Stomach (tissue), 4 donors: ENCODE measurements around the gene PDZD11.

Experiments used
- POLR2AphosphoS5 ChIP-seq, 3 donors: sonication (generic); formaldehyde crosslinking; IDR thresholded peaks; one replicate each; pipeline ENCODE4 v1.6.1; 2016; ENCODE audit warnings: antibody characterized with exemption in 3 of 3
- TF ChIP-seq, protein P1 (sequence below), 7 experiments: fragments of 450-650 bp in 4 of 7; fragments of 200-600 bp in 3 of 7; sonication (generic) in 3 of 7; IDR thresholded peaks; one replicate each; pipeline ENCODE4 v1.5.1; 2016 to 2019; ENCODE audit warnings: antibody characterized with exemption in 7 of 7, control low read depth in 2 of 7, mild to moderate bottlenecking in 1 of 7

DNA sequence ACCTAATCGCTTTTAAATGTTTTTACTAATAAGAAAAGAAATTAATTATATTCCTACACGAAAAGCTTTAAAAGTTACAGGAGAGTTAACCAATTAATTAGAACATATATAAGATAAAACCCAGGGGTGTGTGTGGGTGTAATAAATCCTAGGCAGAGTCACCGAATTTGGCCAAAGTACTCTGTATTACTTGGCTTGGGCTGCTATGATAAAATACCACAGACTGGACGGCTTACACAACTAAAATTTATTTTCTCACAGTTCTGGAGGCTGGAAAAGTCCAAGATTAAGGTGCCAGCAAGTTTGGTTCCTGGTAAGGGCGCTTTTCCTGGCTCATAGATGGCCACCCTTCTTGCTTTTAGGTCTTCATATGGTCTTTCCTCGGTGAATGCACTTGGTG is 44.8 kb downstream of the PDZD11 start:
- no peak for TF ChIP-seq POLR2AphosphoS5 (IDR thresholded peaks at IDR 0.05)
- TF ChIP-seq, protein P1, sequence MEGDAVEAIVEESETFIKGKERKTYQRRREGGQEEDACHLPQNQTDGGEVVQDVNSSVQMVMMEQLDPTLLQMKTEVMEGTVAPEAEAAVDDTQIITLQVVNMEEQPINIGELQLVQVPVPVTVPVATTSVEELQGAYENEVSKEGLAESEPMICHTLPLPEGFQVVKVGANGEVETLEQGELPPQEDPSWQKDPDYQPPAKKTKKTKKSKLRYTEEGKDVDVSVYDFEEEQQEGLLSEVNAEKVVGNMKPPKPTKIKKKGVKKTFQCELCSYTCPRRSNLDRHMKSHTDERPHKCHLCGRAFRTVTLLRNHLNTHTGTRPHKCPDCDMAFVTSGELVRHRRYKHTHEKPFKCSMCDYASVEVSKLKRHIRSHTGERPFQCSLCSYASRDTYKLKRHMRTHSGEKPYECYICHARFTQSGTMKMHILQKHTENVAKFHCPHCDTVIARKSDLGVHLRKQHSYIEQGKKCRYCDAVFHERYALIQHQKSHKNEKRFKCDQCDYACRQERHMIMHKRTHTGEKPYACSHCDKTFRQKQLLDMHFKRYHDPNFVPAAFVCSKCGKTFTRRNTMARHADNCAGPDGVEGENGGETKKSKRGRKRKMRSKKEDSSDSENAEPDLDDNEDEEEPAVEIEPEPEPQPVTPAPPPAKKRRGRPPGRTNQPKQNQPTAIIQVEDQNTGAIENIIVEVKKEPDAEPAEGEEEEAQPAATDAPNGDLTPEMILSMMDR (IDR thresholded peaks at IDR 0.05): no peak
